Measurements from ENCODE around the gene UBTD2. TPM values are rescaled to one million over a fixed set of nuclear protein-coding genes. Genes with fewer than 3 reads are reported as not detected.

The UBTD2 gene
- polyA plus RNA-seq, 1 experiment = 33.3 TPM

GRCh38 chr5:172235132-172235780 lies 48.3 kb downstream of the UBTD2 start:
- no peak overlapping the region for H3K4me3 ChIP-seq (ENCODE audit: low read depth, low read length)
- TF ChIP-seq CTCF (IDR thresholded peaks at IDR 0.05; ENCODE audit: low read depth, low read length) = no peak
- H3K27me3 ChIP-seq (ENCODE audit: control insufficient read depth, insufficient read depth, low read length) = no peaks in the 10 kb centered on the region
- ChIA-PET CTCF (interaction anchor here (1.1 kb wide), 1 partner anchor 46 kb away, joined by 3 read pairs; no protein-coding TSS in a partner anchor), POLR2A (no interaction called here)
- no peak for DNase-seq (ENCODE audit: low read depth, low spot score)
- H3K9me3 ChIP-seq (ENCODE audit: control insufficient read depth, insufficient read depth, low read length) = no peaks in the 10 kb centered on the region
- H3K27ac ChIP-seq (ENCODE audit: low read depth, low read length) = no peak overlapping the region

- no peak for TF ChIP-seq CTCF (IDR thresholded peaks at IDR 0.05; ENCODE audit: low read depth, low read length)
- DNase-seq (ENCODE audit: low read depth, low spot score) = no peak
- CTCF ChIA-PET = interaction anchor here (1.1 kb wide), 1 partner anchor 45 kb away, joined by 3 read pairs; no protein-coding TSS in a partner anchor
- Histone ChIP-seq H3K4me3 (ENCODE audit: low read depth, low read length) (no peak overlapping the region), H3K27ac (ENCODE audit: low read depth, low read length) (no peak overlapping the region), H3K9me3 (ENCODE audit: control insufficient read depth, insufficient read depth, low read length) (no peaks in the 10 kb centered on the region), H3K27me3 (ENCODE audit: control insufficient read depth, insufficient read depth, low read length) (no peaks in the 10 kb centered on the region)
- POLR2A ChIA-PET = no interaction called here
Observed at GRCh38 chr5:172234031-172234430, 49.5 kb downstream of the UBTD2 start.

GRCh38 chr5:172229904-172230303 lies 53.7 kb downstream of the UBTD2 start:
- no peak overlapping the region for H3K4me3 ChIP-seq (ENCODE audit: low read depth, low read length)
- H3K27ac ChIP-seq (ENCODE audit: low read depth, low read length) = no peak overlapping the region
- TF ChIP-seq CTCF (IDR thresholded peaks at IDR 0.05; ENCODE audit: low read depth, low read length) = no peak
- ChIA-PET CTCF (interaction anchor here (1.2 to 2.5 kb wide), 2 partner anchors 25 to 41 kb away, joined by 3 to 8 read pairs; no protein-coding TSS in a partner anchor), POLR2A (no interaction called here)
- no peaks in the 10 kb centered on the region for H3K27me3 ChIP-seq (ENCODE audit: control insufficient read depth, insufficient read depth, low read length)
- no peak for DNase-seq (ENCODE audit: low read depth, low spot score)
- no peaks in the 10 kb centered on the region for H3K9me3 ChIP-seq (ENCODE audit: control insufficient read depth, insufficient read depth, low read length)

GRCh38 chr5:172224996-172225395 lies 58.6 kb downstream of the UBTD2 start:
- Histone ChIP-seq H3K9me3 (ENCODE audit: control insufficient read depth, insufficient read depth, low read length) (no peaks in the 10 kb centered on the region), H3K4me3 (ENCODE audit: low read depth, low read length) (no peak overlapping the region), H3K27me3 (ENCODE audit: control insufficient read depth, insufficient read depth, low read length) (no peaks in the 10 kb centered on the region), H3K27ac (ENCODE audit: low read depth, low read length) (no peak overlapping the region)
- POLR2A ChIA-PET = interaction anchor here (0.7 kb wide), 1 partner anchor 709 kb away, joined by 3 read pairs; no protein-coding TSS in a partner anchor
- CTCF ChIA-PET = no interaction called here
- DNase-seq (ENCODE audit: low read depth, low spot score) = no peak
- TF ChIP-seq CTCF (IDR thresholded peaks at IDR 0.05; ENCODE audit: low read depth, low read length) = no peak
